Measurements from ENCODE around the gene ABLIM2. TPM values are rescaled to one million over a fixed set of nuclear protein-coding genes. Genes with fewer than 3 reads are reported as not detected.

The ABLIM2 gene
- total and polyA plus RNA-seq, 10 of the 15 experiments (the other 5 are each of a cell fraction or from before 2014, with no cell fraction given): 0.03 to 0.15 (median 0.05) TPM; not detected in 7

DNA sequence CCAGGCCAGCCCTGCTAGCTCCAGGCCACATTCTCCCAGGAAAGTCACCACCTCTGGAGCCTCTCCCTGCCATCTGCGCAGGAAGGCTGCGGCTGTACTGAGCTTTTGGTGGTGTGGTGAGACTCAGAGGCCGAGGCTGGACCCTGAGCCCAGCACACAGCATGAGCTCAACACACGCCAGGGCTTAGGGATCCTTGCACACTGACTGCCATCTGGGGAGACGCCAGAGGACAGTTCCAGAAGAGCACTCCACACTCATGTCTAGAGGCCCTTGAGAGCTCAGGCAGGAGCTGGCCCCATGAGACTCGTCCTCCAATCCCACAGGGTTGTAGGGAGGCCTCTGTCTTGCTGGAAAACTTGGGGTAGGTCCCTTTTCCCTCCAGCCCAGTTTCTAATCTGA, 40.6 kb downstream of the ABLIM2 start:
- H4K20me1 ChIP-seq (ENCODE audit: control insufficient read depth, insufficient read depth): no peaks in the 10 kb centered on the region
- no peak overlapping the region for H3K4me2 ChIP-seq (ENCODE audit: control insufficient read depth, insufficient read depth)
- ATAC-seq: no peak
- H3K27ac ChIP-seq (ENCODE audit: control insufficient read depth, insufficient read depth): no peak overlapping the region
- H3K9ac ChIP-seq (ENCODE audit: control insufficient read depth, insufficient read depth, low read length): no peak overlapping the region
- ChIA-PET CTCF (no interaction called here), POLR2A (no interaction called here), SMC1A (ENCODE audit: uncharacterized antibody, unreplicated experiment) (no interaction called here), RAD21 (ENCODE audit: unreplicated experiment) (no interaction called here)
- H3K79me2 ChIP-seq (ENCODE audit: control insufficient read depth, insufficient read depth, low read length): no peaks in the 10 kb centered on the region
- intact Hi-C loops (cut with micrococcal nuclease; ENCODE audit: unreplicated experiment) (no loop called here), in situ Hi-C loops (cut with MboI) (no loop called here)
- H2AFZ ChIP-seq (ENCODE audit: control insufficient read depth, low read depth, low read length): no peak overlapping the region
- no peak for DNase-seq (ENCODE audit: low read depth, low spot score)
- TF ChIP-seq, protein P1, sequence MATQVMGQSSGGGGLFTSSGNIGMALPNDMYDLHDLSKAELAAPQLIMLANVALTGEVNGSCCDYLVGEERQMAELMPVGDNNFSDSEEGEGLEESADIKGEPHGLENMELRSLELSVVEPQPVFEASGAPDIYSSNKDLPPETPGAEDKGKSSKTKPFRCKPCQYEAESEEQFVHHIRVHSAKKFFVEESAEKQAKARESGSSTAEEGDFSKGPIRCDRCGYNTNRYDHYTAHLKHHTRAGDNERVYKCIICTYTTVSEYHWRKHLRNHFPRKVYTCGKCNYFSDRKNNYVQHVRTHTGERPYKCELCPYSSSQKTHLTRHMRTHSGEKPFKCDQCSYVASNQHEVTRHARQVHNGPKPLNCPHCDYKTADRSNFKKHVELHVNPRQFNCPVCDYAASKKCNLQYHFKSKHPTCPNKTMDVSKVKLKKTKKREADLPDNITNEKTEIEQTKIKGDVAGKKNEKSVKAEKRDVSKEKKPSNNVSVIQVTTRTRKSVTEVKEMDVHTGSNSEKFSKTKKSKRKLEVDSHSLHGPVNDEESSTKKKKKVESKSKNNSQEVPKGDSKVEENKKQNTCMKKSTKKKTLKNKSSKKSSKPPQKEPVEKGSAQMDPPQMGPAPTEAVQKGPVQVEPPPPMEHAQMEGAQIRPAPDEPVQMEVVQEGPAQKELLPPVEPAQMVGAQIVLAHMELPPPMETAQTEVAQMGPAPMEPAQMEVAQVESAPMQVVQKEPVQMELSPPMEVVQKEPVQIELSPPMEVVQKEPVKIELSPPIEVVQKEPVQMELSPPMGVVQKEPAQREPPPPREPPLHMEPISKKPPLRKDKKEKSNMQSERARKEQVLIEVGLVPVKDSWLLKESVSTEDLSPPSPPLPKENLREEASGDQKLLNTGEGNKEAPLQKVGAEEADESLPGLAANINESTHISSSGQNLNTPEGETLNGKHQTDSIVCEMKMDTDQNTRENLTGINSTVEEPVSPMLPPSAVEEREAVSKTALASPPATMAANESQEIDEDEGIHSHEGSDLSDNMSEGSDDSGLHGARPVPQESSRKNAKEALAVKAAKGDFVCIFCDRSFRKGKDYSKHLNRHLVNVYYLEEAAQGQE (IDR thresholded peaks at IDR 0.05; ENCODE audit: low read depth, low read length): no peak
- TF ChIP-seq CHD1 (IDR thresholded peaks at IDR 0.05; ENCODE audit: low read depth, low read length) (no peak), ZBTB40 (IDR thresholded peaks at IDR 0.05; ENCODE audit: borderline replicate concordance) (no peak), ZSCAN29 (IDR thresholded peaks at IDR 0.05) (no peak), ATF7 (IDR thresholded peaks at IDR 0.05; ENCODE audit: low read depth) (no peak), NFYB (IDR thresholded peaks at IDR 0.05; ENCODE audit: insufficient read depth, low read depth, low read length) (no peak), TARDBP (IDR thresholded peaks at IDR 0.05; ENCODE audit: borderline replicate concordance) (no peak), RB1 (IDR thresholded peaks at IDR 0.05; ENCODE audit: borderline replicate concordance) (no peak)
- TF ChIP-seq, protein P2, sequence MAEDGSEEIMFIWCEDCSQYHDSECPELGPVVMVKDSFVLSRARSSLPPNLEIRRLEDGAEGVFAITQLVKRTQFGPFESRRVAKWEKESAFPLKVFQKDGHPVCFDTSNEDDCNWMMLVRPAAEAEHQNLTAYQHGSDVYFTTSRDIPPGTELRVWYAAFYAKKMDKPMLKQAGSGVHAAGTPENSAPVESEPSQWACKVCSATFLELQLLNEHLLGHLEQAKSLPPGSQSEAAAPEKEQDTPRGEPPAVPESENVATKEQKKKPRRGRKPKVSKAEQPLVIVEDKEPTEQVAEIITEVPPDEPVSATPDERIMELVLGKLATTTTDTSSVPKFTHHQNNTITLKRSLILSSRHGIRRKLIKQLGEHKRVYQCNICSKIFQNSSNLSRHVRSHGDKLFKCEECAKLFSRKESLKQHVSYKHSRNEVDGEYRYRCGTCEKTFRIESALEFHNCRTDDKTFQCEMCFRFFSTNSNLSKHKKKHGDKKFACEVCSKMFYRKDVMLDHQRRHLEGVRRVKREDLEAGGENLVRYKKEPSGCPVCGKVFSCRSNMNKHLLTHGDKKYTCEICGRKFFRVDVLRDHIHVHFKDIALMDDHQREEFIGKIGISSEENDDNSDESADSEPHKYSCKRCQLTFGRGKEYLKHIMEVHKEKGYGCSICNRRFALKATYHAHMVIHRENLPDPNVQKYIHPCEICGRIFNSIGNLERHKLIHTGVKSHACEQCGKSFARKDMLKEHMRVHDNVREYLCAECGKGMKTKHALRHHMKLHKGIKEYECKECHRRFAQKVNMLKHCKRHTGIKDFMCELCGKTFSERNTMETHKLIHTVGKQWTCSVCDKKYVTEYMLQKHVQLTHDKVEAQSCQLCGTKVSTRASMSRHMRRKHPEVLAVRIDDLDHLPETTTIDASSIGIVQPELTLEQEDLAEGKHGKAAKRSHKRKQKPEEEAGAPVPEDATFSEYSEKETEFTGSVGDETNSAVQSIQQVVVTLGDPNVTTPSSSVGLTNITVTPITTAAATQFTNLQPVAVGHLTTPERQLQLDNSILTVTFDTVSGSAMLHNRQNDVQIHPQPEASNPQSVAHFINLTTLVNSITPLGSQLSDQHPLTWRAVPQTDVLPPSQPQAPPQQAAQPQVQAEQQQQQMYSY (CRISPR knock-in tag; IDR thresholded peaks at IDR 0.05): no peak
- H3K4me3 ChIP-seq: no peak overlapping the region
- H3K4me1 ChIP-seq (ENCODE audit: control insufficient read depth, insufficient read depth, low read length): no peaks in the 10 kb centered on the region
- no TSS peak for BruUV-seq (replicated peaks)
- no peak for FAIRE-seq
- H3K36me3 ChIP-seq (ENCODE audit: control insufficient read depth in 2 of 2, insufficient read depth in 2 of 2, low read length in 1 of 2): no peaks in the 10 kb centered on the region
- no peaks in the 10 kb centered on the region for H3K9me3 ChIP-seq (replicated peaks; ENCODE audit: control insufficient read depth, insufficient read depth, low read length)
- 35% methylated on average over 6 of the region's 6 CpGs for WGBS (ENCODE audit: insufficient coverage, insufficient replicate concordance, low lambda C conversion rate, missing lambda C conversion rate)
- no peaks in the 10 kb centered on the region for H3K27me3 ChIP-seq (replicated peaks in 1 of 2; ENCODE audit: control insufficient read depth in 2 of 2, insufficient read depth in 2 of 2, low read length in 1 of 2)
